Ascending aorta (tissue), 2 donors: ENCODE data around the gene CAMK1D. TPM values are rescaled to one million over a fixed set of nuclear protein-coding genes. Genes with fewer than 3 reads are reported as not detected.

ENCODE experiments used
- DNase-seq, 2 donors: peaks; one replicate each; pipeline ENCODE4 v3.0.0-alpha.2; 2019; ENCODE audit warnings: low spot score in 2 of 2
- H3K27ac ChIP-seq, 2 donors: fragments of 200-600 bp; sonication (generic); one replicate each; pipeline ENCODE4 v1.5.1; 2016 to 2017; ENCODE audit warnings: mild to moderate bottlenecking in 1 of 2
- H3K27me3 ChIP-seq: fragments of 200-600 bp; sonication (generic); one replicate; pipeline ENCODE4 v1.5.1; 2017
- H3K36me3 ChIP-seq, 2 donors: fragments of 200-600 bp; sonication (generic); one replicate each; pipeline ENCODE4 v1.5.1; 2016
- H3K4me1 ChIP-seq, 2 donors: fragments of 200-600 bp; sonication (generic); one replicate each; pipeline ENCODE4 v1.5.1; 2016 to 2017; ENCODE audit warnings: mild to moderate bottlenecking in 1 of 2
- H3K4me3 ChIP-seq, 2 donors: fragments of 200-600 bp; sonication (generic); one replicate each; pipeline ENCODE4 v1.5.1; 2016 to 2017; ENCODE audit warnings: mild to moderate bottlenecking in 1 of 2
- H3K9me3 ChIP-seq, 2 donors: fragments of 200-600 bp; sonication (generic); one replicate each; pipeline ENCODE4 v1.5.1; 2016
- intact Hi-C: fragments of 100-400 bp; cut with DNase I; formaldehyde crosslinking; loops from one replicate; pipeline ENCODE4 v1.15.1; 2023
- total RNA-seq: library from RNA; depleted of rRNA; stranded (reverse); fragments of >200 nt; gene quantifications from one replicate; pipeline ENCODE4 v1.1.0, GENCODE V29; 2016
- TF ChIP-seq, protein P1 (sequence below), 3 experiments: fragments of 200-600 bp in 2 of 3; fragments of 450-650 bp in 1 of 3; sonication (generic) in 2 of 3; IDR thresholded peaks; one replicate each; pipeline ENCODE4 v1.5.1; 2016 to 2019; ENCODE audit warnings: antibody characterized with exemption in 3 of 3, mild to moderate bottlenecking in 1 of 3, moderate library complexity in 1 of 3

CAMK1D gene
- total RNA-seq, 1 donor from 2014 or later: 4.2 TPM

DNA sequence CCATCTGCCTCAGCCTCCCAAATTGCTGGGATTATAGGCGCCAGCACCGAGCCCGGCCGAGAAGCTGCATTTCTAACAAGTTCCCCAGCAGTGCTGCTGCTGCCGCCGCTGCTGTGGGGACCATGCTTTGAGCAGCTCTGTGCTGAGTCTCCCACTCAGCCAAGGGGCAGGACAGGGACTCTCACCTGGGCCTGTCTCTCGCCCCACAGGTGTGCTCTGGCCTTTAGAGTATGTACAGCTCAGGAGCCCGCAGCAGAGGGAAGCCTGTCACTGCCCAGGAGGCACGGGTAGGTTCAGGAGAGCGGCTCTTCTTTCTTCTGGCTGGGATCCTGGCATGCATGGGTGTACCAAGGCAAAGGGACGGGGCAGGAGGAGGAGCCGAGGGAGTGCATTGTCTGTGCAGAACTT lies 130.1 kb downstream of the CAMK1D start:
- no peak for DNase-seq
- Histone ChIP-seq H3K4me1 (peaks cover 0 to 3% of the 10 kb centered on the region in 2 donors), H3K4me3 (no peak overlapping the region), H3K36me3 (no peaks in the 10 kb centered on the region), H3K27ac (no peak overlapping the region), H3K27me3 (no peaks in the 10 kb centered on the region), H3K9me3 (no peaks in the 10 kb centered on the region)
- intact Hi-C loops: no loop called here
- TF ChIP-seq, protein P1, sequence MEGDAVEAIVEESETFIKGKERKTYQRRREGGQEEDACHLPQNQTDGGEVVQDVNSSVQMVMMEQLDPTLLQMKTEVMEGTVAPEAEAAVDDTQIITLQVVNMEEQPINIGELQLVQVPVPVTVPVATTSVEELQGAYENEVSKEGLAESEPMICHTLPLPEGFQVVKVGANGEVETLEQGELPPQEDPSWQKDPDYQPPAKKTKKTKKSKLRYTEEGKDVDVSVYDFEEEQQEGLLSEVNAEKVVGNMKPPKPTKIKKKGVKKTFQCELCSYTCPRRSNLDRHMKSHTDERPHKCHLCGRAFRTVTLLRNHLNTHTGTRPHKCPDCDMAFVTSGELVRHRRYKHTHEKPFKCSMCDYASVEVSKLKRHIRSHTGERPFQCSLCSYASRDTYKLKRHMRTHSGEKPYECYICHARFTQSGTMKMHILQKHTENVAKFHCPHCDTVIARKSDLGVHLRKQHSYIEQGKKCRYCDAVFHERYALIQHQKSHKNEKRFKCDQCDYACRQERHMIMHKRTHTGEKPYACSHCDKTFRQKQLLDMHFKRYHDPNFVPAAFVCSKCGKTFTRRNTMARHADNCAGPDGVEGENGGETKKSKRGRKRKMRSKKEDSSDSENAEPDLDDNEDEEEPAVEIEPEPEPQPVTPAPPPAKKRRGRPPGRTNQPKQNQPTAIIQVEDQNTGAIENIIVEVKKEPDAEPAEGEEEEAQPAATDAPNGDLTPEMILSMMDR (IDR thresholded peaks at IDR 0.05): no peak

DNA sequence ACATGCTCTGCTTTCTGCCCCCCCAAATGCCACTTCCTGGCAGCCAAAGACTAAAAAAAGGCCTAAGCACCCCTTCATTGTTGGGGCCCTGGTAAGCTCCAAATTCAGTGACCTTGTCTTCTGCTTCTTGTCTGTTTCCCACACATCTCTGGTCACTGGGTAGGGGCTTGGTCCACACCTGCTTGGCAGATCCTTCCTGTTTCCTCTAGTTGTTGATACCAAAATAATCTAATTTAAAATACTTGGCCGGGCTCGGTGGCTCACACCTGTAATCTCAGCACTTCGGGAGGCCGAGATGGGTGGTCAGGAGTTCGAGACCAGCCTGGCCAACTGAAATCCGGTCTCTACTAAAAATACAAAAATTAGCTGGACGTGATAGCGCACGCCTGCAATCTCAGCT lies 130.6 kb downstream of the CAMK1D start:
- TF ChIP-seq, protein P1 (IDR thresholded peaks at IDR 0.05): no peak
- Histone ChIP-seq H3K36me3 (no peaks in the 10 kb centered on the region), H3K4me1 (peaks cover 0 to 6% of the 10 kb centered on the region in 2 donors), H3K4me3 (no peak overlapping the region), H3K9me3 (no peaks in the 10 kb centered on the region), H3K27ac (no peak overlapping the region), H3K27me3 (no peaks in the 10 kb centered on the region)
- intact Hi-C loops: no loop called here
- DNase-seq: no peak

DNA sequence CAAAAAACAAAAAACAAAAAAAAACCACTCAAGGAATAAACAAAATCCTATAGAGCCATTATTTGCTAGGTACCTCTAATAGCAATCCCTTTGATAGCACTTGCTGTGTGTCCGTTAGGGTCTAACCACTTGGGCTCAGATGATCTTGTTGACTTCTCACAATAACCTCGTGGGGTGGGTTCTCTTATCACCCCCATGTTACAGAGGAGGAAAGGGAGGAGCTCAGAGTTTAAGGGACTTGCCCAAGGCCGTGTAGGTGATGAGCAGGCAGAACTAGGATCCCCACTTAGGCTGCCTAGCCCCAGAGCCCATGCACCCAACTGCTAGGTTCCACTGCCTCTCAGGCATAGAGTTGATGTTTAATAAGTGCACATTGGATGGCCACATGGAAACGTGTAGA lies 131.1 kb downstream of the CAMK1D start:
- TF ChIP-seq, protein P1 (IDR thresholded peaks at IDR 0.05): no peak
- Histone ChIP-seq H3K27ac (no peak overlapping the region), H3K36me3 (no peaks in the 10 kb centered on the region), H3K27me3 (no peaks in the 10 kb centered on the region), H3K4me1 (peaks cover 3 to 11% of the 10 kb centered on the region in 2 donors), H3K4me3 (no peak overlapping the region), H3K9me3 (no peaks in the 10 kb centered on the region)
- intact Hi-C loops: no loop called here
- DNase-seq: no peak

DNA sequence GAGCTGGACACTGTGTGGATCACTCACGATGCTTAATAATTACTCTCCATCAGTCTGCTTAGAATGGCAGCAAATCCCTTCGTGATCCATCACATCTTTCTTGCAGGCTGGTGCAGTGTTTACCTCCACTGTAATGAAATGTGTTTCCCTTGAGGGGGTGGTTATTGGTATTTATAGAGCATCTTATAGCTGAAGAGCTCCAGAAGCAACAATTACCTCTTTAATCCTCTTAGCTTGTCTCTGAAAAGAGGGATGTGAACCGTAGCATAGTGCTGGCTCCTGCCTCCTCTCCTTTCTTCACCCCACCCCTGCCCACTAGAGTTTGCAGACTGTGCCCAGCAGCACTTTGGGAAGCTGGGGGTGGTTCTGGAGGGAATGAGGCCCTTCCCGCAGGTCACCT lies 132.6 kb downstream of the CAMK1D start:
- no peaks in the 10 kb centered on the region for H3K27me3 ChIP-seq
- H3K9me3 ChIP-seq: no peaks in the 10 kb centered on the region
- TF ChIP-seq, protein P1 (IDR thresholded peaks at IDR 0.05): no peak
- no peak for DNase-seq
- intact Hi-C loops: no loop called here
- no peaks in the 10 kb centered on the region for H3K36me3 ChIP-seq
- H3K4me3 ChIP-seq: no peak overlapping the region
- no peak overlapping the region for H3K27ac ChIP-seq
- peaks cover 3 to 16% of the 10 kb centered on the region in 2 donors for H3K4me1 ChIP-seq

DNA sequence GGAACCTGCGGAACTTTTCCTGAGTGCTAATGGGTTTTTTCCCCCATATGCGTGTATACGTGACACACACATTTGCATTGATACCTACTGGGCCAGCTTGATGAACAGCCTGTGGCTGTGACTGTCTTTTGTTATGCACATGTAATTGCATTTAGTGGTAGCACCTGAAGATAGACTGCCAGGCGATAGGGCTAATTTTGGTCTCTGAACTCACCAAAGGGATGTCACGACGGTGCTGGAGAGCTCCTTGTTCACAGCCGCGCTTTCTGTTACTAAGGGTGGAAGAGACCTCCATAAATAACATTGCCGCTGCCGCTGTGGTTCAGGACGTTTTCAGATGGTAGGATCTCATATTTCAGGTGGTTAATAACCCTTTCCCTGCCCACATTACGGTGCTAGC lies 133.2 kb downstream of the CAMK1D start:
- intact Hi-C loops: no loop called here
- no peak overlapping the region for H3K27ac ChIP-seq
- no peak overlapping the region for H3K4me3 ChIP-seq
- H3K27me3 ChIP-seq: no peaks in the 10 kb centered on the region
- DNase-seq: no peak
- TF ChIP-seq, protein P1 (IDR thresholded peaks at IDR 0.05): no peak
- peaks cover 3 to 16% of the 10 kb centered on the region in 2 donors for H3K4me1 ChIP-seq
- no peaks in the 10 kb centered on the region for H3K36me3 ChIP-seq
- H3K9me3 ChIP-seq: no peaks in the 10 kb centered on the region
